Testis (tissue), 3 donors: Measurements from ENCODE around the gene CPLANE1. TPM values are rescaled to one million over a fixed set of nuclear protein-coding genes. Genes with fewer than 3 reads are reported as not detected.

Experiments
- DNase-seq: peaks from one replicate; pipeline ENCODE4 v3.0.0-alpha.2; 2019
- H3K27ac ChIP-seq, 2 donors: fragments of 200-600 bp; sonication (generic); one replicate each; pipeline ENCODE4 v1.5.1; 2019
- H3K27me3 ChIP-seq: fragments of 200-600 bp; sonication (generic); one replicate; pipeline ENCODE4 v1.5.1; 2019
- H3K36me3 ChIP-seq: fragments of 200-600 bp; sonication (generic); one replicate; pipeline ENCODE4 v1.5.1; 2017; ENCODE audit warnings: low read depth; ENCODE audit errors: missing control alignments
- H3K4me1 ChIP-seq: fragments of 200-600 bp; sonication (generic); one replicate; pipeline ENCODE4 v1.5.1; 2019
- H3K4me3 ChIP-seq, 2 donors: fragments of 200-600 bp; sonication (generic); one replicate each; pipeline ENCODE4 v1.5.1; 2017 to 2019
- H3K9me3 ChIP-seq: fragments of 200-600 bp; sonication (generic); one replicate; pipeline ENCODE4 v1.5.1; 2017
- POLR2A ChIP-seq: fragments of 450-650 bp; IDR thresholded peaks from one replicate; pipeline ENCODE4 v1.6.1; 2017; ENCODE audit warnings: antibody characterized with exemption, mild to moderate bottlenecking, moderate library complexity
- WGBS, 2 donors: methylation state at CpG; one replicate each; pipeline ENCODE4 v1.1.5; 2018; 5-methylcytosine and 5-hydroxymethylcytosine counted together
- intact Hi-C: fragments of 100-400 bp; cut with DNase I; formaldehyde crosslinking; loops from one replicate; pipeline ENCODE4 v1.15.1; 2023; ENCODE audit warnings: low total_unique reads
- polyA plus RNA-seq: library from polyadenylated mRNA; stranded (reverse); fragments of 350-450 nt; fragmentation: Illumina TruSeq; extraction: RNeasy Lipid Tissue Mini Kit (QIAGEN cat#74804); gene quantifications from one replicate; pipeline ENCODE4 v1.2.3, GENCODE V29; 2014; ENCODE audit warnings: low read depth, low replicate concordance; ENCODE audit not compliant: insufficient read depth
- total RNA-seq, 2 donors: library from RNA; depleted of rRNA; stranded (reverse); fragments of >200 nt; gene quantifications; one replicate each; pipeline ENCODE4 v1.2.3, GENCODE V29; 2016
- TF ChIP-seq, protein P1 (sequence below), 3 experiments: fragments of 450-650 bp in 2 of 3; fragments of 200-600 bp in 1 of 3; sonication (generic) in 1 of 3; IDR thresholded peaks; one replicate each; pipeline ENCODE4 v1.5.1; 2016 to 2019; ENCODE audit warnings: antibody characterized with exemption in 3 of 3, mild to moderate bottlenecking in 2 of 3, moderate library complexity in 1 of 3

Gene CPLANE1
- total and polyA plus RNA-seq, 3 donors from 2014 or later, result 14.8 to 39.5 (median 36.9) TPM

- H3K9me3 ChIP-seq, result no peaks in the 10 kb centered on the region
- H3K36me3 ChIP-seq, result no peaks in the 10 kb centered on the region
- no peaks in the 10 kb centered on the region for H3K4me1 ChIP-seq
- H3K27ac ChIP-seq, result no peak overlapping the region
- DNase-seq, result no peak
- no peaks in the 10 kb centered on the region for H3K27me3 ChIP-seq
- intact Hi-C loops, result no loop called here
- WGBS, 2 donors, result 90 to 100% methylated on average over 2 of the region's 2 CpGs
- no peak overlapping the region for H3K4me3 ChIP-seq
- TF ChIP-seq, protein P1, sequence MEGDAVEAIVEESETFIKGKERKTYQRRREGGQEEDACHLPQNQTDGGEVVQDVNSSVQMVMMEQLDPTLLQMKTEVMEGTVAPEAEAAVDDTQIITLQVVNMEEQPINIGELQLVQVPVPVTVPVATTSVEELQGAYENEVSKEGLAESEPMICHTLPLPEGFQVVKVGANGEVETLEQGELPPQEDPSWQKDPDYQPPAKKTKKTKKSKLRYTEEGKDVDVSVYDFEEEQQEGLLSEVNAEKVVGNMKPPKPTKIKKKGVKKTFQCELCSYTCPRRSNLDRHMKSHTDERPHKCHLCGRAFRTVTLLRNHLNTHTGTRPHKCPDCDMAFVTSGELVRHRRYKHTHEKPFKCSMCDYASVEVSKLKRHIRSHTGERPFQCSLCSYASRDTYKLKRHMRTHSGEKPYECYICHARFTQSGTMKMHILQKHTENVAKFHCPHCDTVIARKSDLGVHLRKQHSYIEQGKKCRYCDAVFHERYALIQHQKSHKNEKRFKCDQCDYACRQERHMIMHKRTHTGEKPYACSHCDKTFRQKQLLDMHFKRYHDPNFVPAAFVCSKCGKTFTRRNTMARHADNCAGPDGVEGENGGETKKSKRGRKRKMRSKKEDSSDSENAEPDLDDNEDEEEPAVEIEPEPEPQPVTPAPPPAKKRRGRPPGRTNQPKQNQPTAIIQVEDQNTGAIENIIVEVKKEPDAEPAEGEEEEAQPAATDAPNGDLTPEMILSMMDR (IDR thresholded peaks at IDR 0.05), result no peak
- TF ChIP-seq POLR2A, result no peak
These were observed 115.2 kb downstream of the CPLANE1 start for GRCh38 chr5:37133939-37134338.

- Histone ChIP-seq H3K27me3 (no peaks in the 10 kb centered on the region), H3K27ac (no peak overlapping the region), H3K9me3 (no peaks in the 10 kb centered on the region), H3K4me1 (no peaks in the 10 kb centered on the region), H3K4me3 (no peak overlapping the region), H3K36me3 (no peaks in the 10 kb centered on the region)
- WGBS, 2 donors, result 88 to 90% methylated on average over 1 of the region's 1 CpG
- no peak for DNase-seq
- no peak for TF ChIP-seq POLR2A
- TF ChIP-seq, protein P1 (IDR thresholded peaks at IDR 0.05), result no peak
- intact Hi-C loops, result no loop called here
These were observed 116.5 kb downstream of the CPLANE1 start for GRCh38 chr5:37132646-37133045.

- H3K36me3 ChIP-seq, result no peaks in the 10 kb centered on the region
- no peaks in the 10 kb centered on the region for H3K4me1 ChIP-seq
- no peak for DNase-seq
- H3K4me3 ChIP-seq, result no peak overlapping the region
- H3K9me3 ChIP-seq, result no peaks in the 10 kb centered on the region
- 74 to 80% methylated on average over 6 of the region's 6 CpGs for WGBS, 2 donors
- TF ChIP-seq, protein P1 (IDR thresholded peaks at IDR 0.05), result no peak
- intact Hi-C loops, result no loop called here
- H3K27me3 ChIP-seq, result no peaks in the 10 kb centered on the region
- H3K27ac ChIP-seq, result no peak overlapping the region
These were observed 127.7 kb downstream of the CPLANE1 start for GRCh38 chr5:37121465-37121864.

- no peaks in the 10 kb centered on the region for H3K27me3 ChIP-seq
- TF ChIP-seq POLR2A, result no peak
- TF ChIP-seq, protein P1 (IDR thresholded peaks at IDR 0.05), result no peak
- DNase-seq, result no peak
- no peaks in the 10 kb centered on the region for H3K9me3 ChIP-seq
- no peaks in the 10 kb centered on the region for H3K36me3 ChIP-seq
- H3K4me1 ChIP-seq, result no peaks in the 10 kb centered on the region
- H3K4me3 ChIP-seq, result no peak overlapping the region
- no peak overlapping the region for H3K27ac ChIP-seq
- intact Hi-C loops, result no loop called here
- 88% methylated on average over 1 of the region's 1 CpG for WGBS, 2 donors
These were observed 128.1 kb downstream of the CPLANE1 start for GRCh38 chr5:37121027-37121426.

GRCh38 chr5:37120270-37120669 is 128.9 kb downstream of the CPLANE1 start:
- WGBS, 2 donors, result 93 to 96% methylated on average over 5 of the region's 5 CpGs
- DNase-seq, result no peak
- Histone ChIP-seq H3K4me1 (no peaks in the 10 kb centered on the region), H3K9me3 (no peaks in the 10 kb centered on the region), H3K4me3 (no peak overlapping the region), H3K36me3 (no peaks in the 10 kb centered on the region), H3K27ac (no peak overlapping the region), H3K27me3 (no peaks in the 10 kb centered on the region)
- intact Hi-C loops, result no loop called here
- no peak for TF ChIP-seq POLR2A
- TF ChIP-seq, protein P1 (IDR thresholded peaks at IDR 0.05), result no peak
